Endothelial cell of umbilical vein (primary cell): ENCODE results near the gene COL5A1. TPM values are rescaled to one million over a fixed set of nuclear protein-coding genes. Genes with fewer than 3 reads are reported as not detected.

Experiments used
- BruUV-seq: library from RNA; stranded (reverse); fragments of 400-500 nt; replicated peaks from 2 replicates; lab custom pipeline; 2021; lab: Mats Ljungman, UMichigan
- CTCF ChIA-PET: fragments of 300-600, 350-600 bp; sonication (Branson Sonifier 250); formaldehyde crosslinking; loops from one replicate; lab custom pipeline; 2021; ENCODE audit warnings: antibody characterized with exemption, inconsistent platforms; lab: Charles Lee
- POLR2A ChIA-PET: fragments of 300-600, 350-600 bp; sonication (Branson Sonifier 250); formaldehyde crosslinking; loops from one replicate; lab custom pipeline; 2021; ENCODE audit warnings: antibody characterized with exemption, inconsistent platforms; lab: Charles Lee
- DNase-seq: peaks from one replicate; pipeline ENCODE4 v3.0.0-alpha.2; 2011; ENCODE audit warnings: low read depth, low spot score
- FAIRE-seq: peaks from 2 replicates; lab custom pipeline; 2011; peaks lifted over from hg19 to GRCh38; lab: Jason Lieb, UNC
- H2AFZ ChIP-seq: 2 replicates; pipeline ENCODE4 v1.6.0; 2012; ENCODE audit warnings: low read depth, low read length, control low read depth, inconsistent platforms
- H3K27ac ChIP-seq: 2 replicates; pipeline ENCODE4 v1.5.1; 2011; ENCODE audit warnings: low read depth, mild to moderate bottlenecking, control low read depth, low read length, moderate library complexity; ENCODE audit not compliant: insufficient read depth
- H3K27me3 ChIP-seq, 2 experiments: 2 replicates each; pipeline versions ENCODE4 v1.6.0 to v1.6.1; 2011; ENCODE audit warnings: low read length in 2 of 2, mixed read lengths in 1 of 2; ENCODE audit not compliant: control insufficient read depth in 2 of 2, insufficient read depth in 2 of 2
- H3K36me3 ChIP-seq, 2 experiments: 2 replicates in 1 of 2; 3 replicates in 1 of 2; pipeline ENCODE4 v1.5.1; 2011; ENCODE audit warnings: low read length in 2 of 2, mild to moderate bottlenecking in 1 of 2, moderate library complexity in 1 of 2; ENCODE audit not compliant: control insufficient read depth in 2 of 2, insufficient read depth in 2 of 2; ENCODE audit errors: extremely low read depth in 1 of 2
- H3K4me1 ChIP-seq: 3 replicates; pipeline ENCODE4 v1.5.1; 2011; ENCODE audit warnings: mild to moderate bottlenecking, low read length; ENCODE audit not compliant: control insufficient read depth, insufficient read depth; ENCODE audit errors: extremely low read depth
- H3K4me2 ChIP-seq: 2 replicates; pipeline ENCODE4 v1.6.1; 2011; ENCODE audit warnings: low read length, control low read depth, mixed read lengths; ENCODE audit not compliant: insufficient read depth
- H3K4me3 ChIP-seq, 3 experiments: fragments of 200-600 bp in 1 of 3; sonication (generic), shearing (Covaris generic) in 1 of 3; replicated peaks in 1 of 3; 2 replicates each; pipeline ENCODE4 v1.5.1; 2011 to 2016; ENCODE audit warnings: control low read depth in 3 of 3, low read length in 3 of 3, mild to moderate bottlenecking in 2 of 3, inconsistent platforms in 1 of 3, low read depth in 1 of 3, moderate library complexity in 1 of 3; ENCODE audit not compliant: insufficient read depth in 1 of 3
- H3K79me2 ChIP-seq: 2 replicates; pipeline ENCODE4 v1.6.0; 2012; ENCODE audit warnings: low read length, inconsistent platforms; ENCODE audit not compliant: control insufficient read depth, insufficient read depth
- H3K9ac ChIP-seq: replicated peaks from 2 replicates; pipeline ENCODE3; 2011; ENCODE audit warnings: low read length, control low read depth; ENCODE audit not compliant: insufficient read depth; ENCODE audit errors: extremely low read depth
- H3K9me1 ChIP-seq: replicated peaks from 3 replicates; pipeline ENCODE4 v1.6.0; 2011; ENCODE audit warnings: mild to moderate bottlenecking, low read length; ENCODE audit not compliant: control insufficient read depth, insufficient read depth; ENCODE audit errors: extremely low read depth
- H3K9me3 ChIP-seq: replicated peaks from 2 replicates; pipeline ENCODE4 v1.5.1; 2012; ENCODE audit warnings: low read length, inconsistent platforms; ENCODE audit not compliant: control insufficient read depth, insufficient read depth
- H4K20me1 ChIP-seq: replicated peaks from 2 replicates; pipeline ENCODE3; 2011; ENCODE audit warnings: mild to moderate bottlenecking, low read length; ENCODE audit not compliant: control insufficient read depth, insufficient read depth; ENCODE audit errors: extremely low read depth
- EZH2 ChIP-seq: IDR thresholded peaks from 2 replicates; pipeline ENCODE4 v1.6.1; 2012; ENCODE audit warnings: borderline replicate concordance, low read depth, mild to moderate bottlenecking, moderate library complexity, low read length, inconsistent platforms; ENCODE audit not compliant: severe bottlenecking
- FOS ChIP-seq: IDR thresholded peaks from 2 replicates; pipeline ENCODE4 v1.6.1; 2011; ENCODE audit warnings: mild to moderate bottlenecking, low read length, moderate library complexity, borderline replicate concordance; ENCODE audit not compliant: insufficient read depth
- GATA2 ChIP-seq: IDR thresholded peaks from 2 replicates; pipeline ENCODE4 v1.7.0; 2011; ENCODE audit warnings: low read depth, mild to moderate bottlenecking, moderate library complexity, mixed read lengths, low read length; ENCODE audit not compliant: insufficient read length, insufficient read depth
- JUN ChIP-seq: IDR thresholded peaks from 2 replicates; pipeline ENCODE4 v1.6.1; 2011; ENCODE audit warnings: borderline replicate concordance, low read depth; ENCODE audit not compliant: insufficient read length, insufficient read depth
- MYC ChIP-seq: IDR thresholded peaks from one replicate; pipeline ENCODE4 v1.6.1; 2011; ENCODE audit warnings: mild to moderate bottlenecking, low read depth, low read length
- POLR2A ChIP-seq: IDR thresholded peaks from 2 replicates; pipeline ENCODE4 v1.6.1; 2012; ENCODE audit warnings: low read depth, mild to moderate bottlenecking, control low read depth, low read length
- POLR2AphosphoS5 ChIP-seq: IDR thresholded peaks from 2 replicates; pipeline ENCODE4 v1.6.1; 2012; ENCODE audit warnings: low read depth, mild to moderate bottlenecking, control low read depth, low read length, moderate library complexity; ENCODE audit not compliant: insufficient read depth
- dilution Hi-C: fragments of 300-500 bp; cut with MboI; formaldehyde crosslinking; loops from one replicate; pipeline ENCODE4 v1.15.0; 2019; ENCODE audit warnings: low sequenced_read_pairs; ENCODE audit not compliant: extremely low pct_ligation_motif_present
- intact Hi-C: fragments of 100-400 bp; cut with micrococcal nuclease; formaldehyde crosslinking; loops from one replicate; pipeline ENCODE4 v1.10.0; 2022
- polyA plus RNA-seq, 4 experiments: library from polyadenylated mRNA; depleted of rRNA in 3 of 4; stranded (reverse) in 3 of 4; unstranded in 1 of 4; fragments of >200 nt; gene quantifications; 2 replicates each; pipeline versions ENCODE4 v1.2.1 to v1.2.3, GENCODE V29; 2011 to 2012; ENCODE audit warnings: missing spikeins in 1 of 4
- total RNA-seq: library from RNA; stranded (reverse); gene quantifications from 2 replicates; pipeline ENCODE4 v1.2.3, GENCODE V29; 2021
- TF ChIP-seq, protein P1 (sequence below): IDR thresholded peaks from 2 replicates; pipeline ENCODE4 v1.6.1; 2011; ENCODE audit not compliant: insufficient read depth, insufficient read length
- TF ChIP-seq, protein P2 (sequence below), 2 donors: IDR thresholded peaks; 1 replicate in 1 of 2; 2 replicates in 1 of 2; pipeline ENCODE4 v1.5.1; 2011; ENCODE audit warnings: low read length in 2 of 2, mild to moderate bottlenecking in 2 of 2, moderate library complexity in 2 of 2, control low read depth in 1 of 2, inconsistent platforms in 1 of 2, low read depth in 1 of 2; ENCODE audit not compliant: insufficient read depth in 1 of 2; ENCODE audit errors: extremely low read depth in 1 of 2

COL5A1 gene
- total and polyA plus RNA-seq, 2 donors (not counting 3 experiments of a cell fraction or from before 2014, with no cell fraction given): 97.4 to 175 TPM

DNA sequence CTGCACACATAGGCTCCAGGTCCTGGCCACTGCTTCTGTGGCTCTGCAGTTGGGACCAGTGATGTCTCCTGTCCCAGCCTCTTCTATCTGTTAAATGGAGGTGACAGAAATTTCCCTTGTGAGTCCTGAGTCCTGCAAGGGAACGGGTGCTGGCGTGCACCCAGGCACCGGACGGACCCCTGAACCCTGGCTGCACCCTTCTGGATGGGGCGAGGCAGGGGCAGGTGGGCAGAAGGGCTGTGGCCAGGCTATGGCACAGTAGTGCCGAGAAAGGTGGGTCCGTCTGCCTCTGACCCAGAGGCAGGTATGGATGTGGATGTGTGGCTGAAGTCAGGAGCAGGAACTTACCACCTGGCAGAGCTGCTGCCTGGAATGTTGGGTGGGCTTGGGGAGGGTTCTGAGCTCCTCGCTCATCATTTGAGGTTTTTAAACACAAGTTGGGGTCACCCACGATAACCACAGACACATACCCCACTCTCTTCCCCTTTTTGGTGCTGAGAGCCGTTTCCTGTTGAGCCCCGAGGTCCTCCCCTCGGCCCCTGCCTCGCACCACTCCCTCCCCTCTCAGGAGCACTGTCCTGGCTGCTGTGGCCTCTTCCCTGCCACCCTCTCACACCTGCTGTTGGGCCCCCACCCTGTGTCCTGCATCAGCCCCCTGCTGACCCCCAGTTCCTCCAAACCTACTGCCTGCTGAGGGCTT lies 82.0 kb downstream of the COL5A1 start:
- TF ChIP-seq FOS (no peak), EZH2 (no peak), MYC (no peak), JUN (no peak), POLR2AphosphoS5 (no peak), POLR2A (no peak), GATA2 (no peak)
- TF ChIP-seq, protein P1, sequence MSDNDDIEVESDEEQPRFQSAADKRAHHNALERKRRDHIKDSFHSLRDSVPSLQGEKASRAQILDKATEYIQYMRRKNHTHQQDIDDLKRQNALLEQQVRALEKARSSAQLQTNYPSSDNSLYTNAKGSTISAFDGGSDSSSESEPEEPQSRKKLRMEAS: no peak
- TF ChIP-seq, protein P2, sequence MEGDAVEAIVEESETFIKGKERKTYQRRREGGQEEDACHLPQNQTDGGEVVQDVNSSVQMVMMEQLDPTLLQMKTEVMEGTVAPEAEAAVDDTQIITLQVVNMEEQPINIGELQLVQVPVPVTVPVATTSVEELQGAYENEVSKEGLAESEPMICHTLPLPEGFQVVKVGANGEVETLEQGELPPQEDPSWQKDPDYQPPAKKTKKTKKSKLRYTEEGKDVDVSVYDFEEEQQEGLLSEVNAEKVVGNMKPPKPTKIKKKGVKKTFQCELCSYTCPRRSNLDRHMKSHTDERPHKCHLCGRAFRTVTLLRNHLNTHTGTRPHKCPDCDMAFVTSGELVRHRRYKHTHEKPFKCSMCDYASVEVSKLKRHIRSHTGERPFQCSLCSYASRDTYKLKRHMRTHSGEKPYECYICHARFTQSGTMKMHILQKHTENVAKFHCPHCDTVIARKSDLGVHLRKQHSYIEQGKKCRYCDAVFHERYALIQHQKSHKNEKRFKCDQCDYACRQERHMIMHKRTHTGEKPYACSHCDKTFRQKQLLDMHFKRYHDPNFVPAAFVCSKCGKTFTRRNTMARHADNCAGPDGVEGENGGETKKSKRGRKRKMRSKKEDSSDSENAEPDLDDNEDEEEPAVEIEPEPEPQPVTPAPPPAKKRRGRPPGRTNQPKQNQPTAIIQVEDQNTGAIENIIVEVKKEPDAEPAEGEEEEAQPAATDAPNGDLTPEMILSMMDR (IDR thresholded peaks at IDR 0.05; ENCODE audit: extremely low read depth in 1 of 2, insufficient read depth in 1 of 2, low read depth in 1 of 2, low read length in 2 of 2): no peak
- Histone ChIP-seq H3K4me3 (no peak overlapping the region), H3K4me1 (no peaks in the 10 kb centered on the region), H3K9me3 (no peaks in the 10 kb centered on the region), H3K9ac (no peak overlapping the region), H3K4me2 (no peak overlapping the region), H2AFZ (no peak overlapping the region), H3K9me1 (no peaks in the 10 kb centered on the region), H3K36me3 (peaks cover 3 to 12% of the 10 kb centered on the region in 2 experiments), H3K27ac (no peak overlapping the region), H3K79me2 (no peaks in the 10 kb centered on the region), H4K20me1 (no peaks in the 10 kb centered on the region), H3K27me3 (no peaks in the 10 kb centered on the region)
- intact Hi-C loops: no loop called here
- ChIA-PET POLR2A (no interaction called here), CTCF (interaction anchor here (1.4 kb wide), 1 partner anchor 15 kb away, joined by 6 read pairs; no protein-coding TSS in a partner anchor)
- no peak for DNase-seq
- FAIRE-seq: no peak
- dilution Hi-C loops: no loop called here
- BruUV-seq: no TSS peak
